Activated CD4-positive, alpha-beta T cell treated with anti-CD3 and anti-CD28 coated beads, Interleukin-2, amount 50 U/mL, for 16 hours (primary cell): ENCODE data around the gene IL17RC.
"Not testable (repeated sequence)": the region's sequence is repeated elsewhere in the genome, so short reads cannot be mapped to it uniquely, and the experiment has no call there.

Source experiments
- DNase-seq: peaks from one replicate; pipeline ENCODE4 v3.0.0-alpha.2; 2020

The IL17RC gene

DNA sequence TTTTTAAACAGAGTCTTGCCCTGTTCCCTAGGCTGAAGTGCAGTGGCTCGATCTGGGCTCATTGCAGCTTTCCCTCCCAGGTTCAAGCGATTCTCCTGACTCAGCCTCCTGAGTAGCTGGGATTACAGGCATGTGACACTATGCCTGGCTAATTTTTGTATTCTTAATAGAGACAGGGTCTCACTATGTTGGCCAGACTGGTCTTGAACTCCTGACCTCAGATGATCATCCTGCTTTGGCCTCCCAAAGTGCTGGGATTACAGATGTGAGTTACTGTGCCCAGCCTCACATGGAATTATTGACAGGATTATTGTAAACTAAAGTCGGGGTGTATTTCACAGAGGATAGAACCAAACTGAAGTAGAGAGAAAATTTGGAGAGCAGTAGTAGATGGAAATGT is 21.2 kb upstream of the IL17RC start:
- DNase-seq: not testable (repeated sequence)

- not testable (repeated sequence) for DNase-seq
These were observed 20.0 kb upstream of the IL17RC start for GRCh38 chr3:9896755-9897407.

DNA sequence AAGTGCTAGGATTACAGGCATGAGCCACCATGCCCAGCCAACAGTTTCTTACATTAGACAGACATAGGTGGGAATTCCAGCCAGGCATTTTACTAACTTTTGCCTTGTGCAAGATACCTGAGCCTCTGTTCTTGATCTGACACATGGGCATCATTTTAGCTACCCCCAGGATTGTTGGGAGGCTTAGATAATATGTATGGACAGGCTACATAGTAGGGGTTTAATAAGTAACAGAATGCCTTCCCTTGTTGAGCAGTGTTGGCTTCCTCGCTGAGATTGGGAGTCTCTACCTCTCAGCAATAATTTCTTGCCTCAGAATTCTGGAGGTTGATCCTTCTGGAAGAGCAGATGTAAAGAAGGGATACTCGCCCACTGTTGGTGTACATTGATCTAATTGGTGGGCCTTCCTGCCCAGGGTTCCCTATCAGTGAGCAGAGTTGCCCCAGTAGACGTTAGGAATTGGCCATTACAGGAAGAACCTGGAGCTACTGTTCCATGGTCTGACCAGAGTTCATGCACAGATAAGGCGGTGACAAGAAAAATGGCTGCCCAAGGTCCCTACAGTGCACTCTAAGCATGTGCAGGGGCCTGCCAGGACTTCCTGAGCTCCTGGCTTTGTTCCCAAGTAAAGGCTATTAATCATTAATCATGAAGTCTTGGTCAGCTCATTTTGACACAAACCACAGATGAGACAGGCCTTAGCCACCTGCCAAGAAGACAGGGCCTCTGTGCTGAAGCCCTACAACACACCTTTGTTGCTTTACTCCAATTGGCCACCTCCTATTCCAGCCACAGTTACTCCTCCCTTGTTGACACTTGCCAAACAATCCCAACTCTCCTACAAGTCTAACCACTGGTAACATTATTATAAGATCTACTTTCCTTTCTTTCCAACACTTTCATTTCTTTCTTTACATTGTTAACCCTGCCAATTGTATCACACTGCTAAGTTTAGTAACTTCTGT is 19.2 kb upstream of the IL17RC start:
- DNase-seq: no peak

- DNase-seq: no peak
These were observed 18.2 kb upstream of the IL17RC start for GRCh38 chr3:9898467-9899241.

DNA sequence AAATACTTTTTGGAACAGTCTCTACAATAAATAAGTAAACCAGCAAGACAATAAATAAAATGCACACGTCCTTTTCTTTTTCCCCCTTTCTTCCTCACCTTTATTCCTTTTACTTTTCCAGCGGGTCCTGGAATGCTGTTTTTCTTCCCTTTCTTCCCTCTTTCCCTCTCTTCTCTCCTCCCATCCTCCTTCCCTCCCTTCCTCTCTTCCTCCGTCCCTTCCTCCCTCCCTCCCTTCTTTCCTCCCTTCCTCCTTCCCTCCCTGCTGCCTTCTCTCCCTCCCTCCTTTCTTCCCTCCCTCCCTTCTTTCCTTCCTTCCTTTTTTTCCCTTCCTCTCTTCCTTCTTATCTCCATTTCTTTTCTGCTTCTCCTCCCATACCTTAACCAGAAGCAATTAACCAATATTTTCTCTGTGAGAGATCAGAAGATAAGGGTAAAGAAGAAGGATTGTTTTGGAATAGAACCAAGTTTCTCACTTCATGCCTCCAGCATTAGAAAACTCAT is 17.6 kb upstream of the IL17RC start:
- DNase-seq: no peak

- DNase-seq: not testable (repeated sequence)
These were observed 15.9 kb upstream of the IL17RC start for GRCh38 chr3:9900965-9901415.

DNA sequence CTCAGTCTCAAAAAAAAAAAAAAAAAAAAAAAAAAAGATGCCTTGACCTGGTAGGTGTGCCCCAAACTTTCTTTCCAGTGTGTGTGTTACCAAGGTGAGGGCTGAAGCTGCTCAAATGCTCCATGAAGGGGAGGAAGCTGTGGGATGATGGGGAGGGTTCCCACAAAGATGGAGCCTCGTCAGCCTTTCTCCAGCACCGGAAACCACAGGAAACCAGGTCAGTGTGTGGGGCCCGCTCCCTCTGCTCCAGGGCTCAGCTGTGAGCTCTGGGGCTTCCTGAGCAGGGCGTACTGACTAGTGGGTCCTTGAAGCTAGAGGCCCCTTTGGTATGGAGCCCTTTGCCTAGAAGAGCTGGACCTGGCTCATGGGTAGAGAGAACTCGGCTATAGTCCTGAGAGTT is 14.9 kb upstream of the IL17RC start:
- DNase-seq: peak; percentile 62

DNA sequence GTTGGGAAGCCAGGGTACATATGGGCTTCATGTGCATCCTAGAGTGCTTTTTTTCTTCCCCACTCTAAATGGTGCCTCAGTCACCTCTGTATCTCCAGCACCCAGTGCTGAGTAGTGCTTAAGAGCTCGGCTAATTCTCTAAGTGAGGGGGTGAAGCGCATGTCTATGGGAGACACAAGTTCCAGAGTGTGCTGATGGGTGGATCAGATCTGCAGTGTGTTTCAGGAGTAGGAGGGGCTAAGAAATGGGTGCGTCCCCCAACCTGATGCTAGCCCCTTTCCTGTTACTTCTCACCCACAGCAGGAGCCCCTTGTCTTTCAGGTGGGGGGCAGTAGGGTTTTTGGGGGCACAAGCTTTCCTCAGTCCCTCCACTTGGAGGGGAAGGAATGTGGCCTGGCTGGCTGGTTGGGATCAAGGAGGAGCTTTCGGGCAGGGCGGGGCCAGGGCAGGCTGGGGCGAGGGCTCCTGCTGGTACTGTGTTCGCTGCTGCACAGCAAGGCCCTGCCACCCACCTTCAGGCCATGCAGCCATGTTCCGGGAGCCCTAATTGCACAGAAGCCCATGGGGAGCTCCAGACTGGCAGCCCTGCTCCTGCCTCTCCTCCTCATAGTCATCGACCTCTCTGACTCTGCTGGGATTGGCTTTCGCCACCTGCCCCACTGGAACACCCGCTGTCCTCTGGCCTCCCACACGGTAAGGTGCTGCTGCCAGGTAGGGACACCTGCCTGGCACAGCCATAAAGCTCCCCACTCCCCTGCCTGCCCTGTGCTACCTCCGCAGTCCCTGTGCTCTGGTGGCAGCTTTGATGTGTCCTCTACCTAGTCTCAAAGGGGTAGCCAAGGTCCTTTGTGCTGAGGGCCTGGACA is 14.3 kb upstream of the IL17RC start, which contains the start of gene IL17RE:
IL17RE (plus strand) TSS at position 477 of the 866 bp plus-strand sequence; CDS start at position 562, 85 bp downstream.
- no peak for DNase-seq

DNA sequence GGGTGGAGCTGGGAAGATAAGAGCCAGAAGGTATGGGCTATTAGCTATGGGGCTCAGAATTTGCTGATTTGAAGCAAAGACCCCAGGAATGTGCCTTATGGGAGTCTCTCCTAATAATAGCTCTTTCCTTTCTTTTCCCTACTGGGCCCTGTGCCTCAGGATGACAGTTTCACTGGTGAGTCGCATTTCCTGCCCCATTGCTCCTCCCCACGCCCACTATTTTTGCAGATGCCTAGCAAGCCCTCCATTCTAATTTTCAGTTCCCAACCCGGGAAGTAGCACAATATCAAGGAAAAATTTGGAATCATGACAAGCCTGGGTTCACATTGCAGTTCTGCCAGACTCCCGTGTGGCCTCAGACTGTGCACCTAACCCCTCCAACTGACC is 13.7 kb upstream of the IL17RC start:
- no peak for DNase-seq

GRCh38 chr3:9903904-9904303 is 13.0 kb upstream of the IL17RC start:
- DNase-seq: no peak

DNA sequence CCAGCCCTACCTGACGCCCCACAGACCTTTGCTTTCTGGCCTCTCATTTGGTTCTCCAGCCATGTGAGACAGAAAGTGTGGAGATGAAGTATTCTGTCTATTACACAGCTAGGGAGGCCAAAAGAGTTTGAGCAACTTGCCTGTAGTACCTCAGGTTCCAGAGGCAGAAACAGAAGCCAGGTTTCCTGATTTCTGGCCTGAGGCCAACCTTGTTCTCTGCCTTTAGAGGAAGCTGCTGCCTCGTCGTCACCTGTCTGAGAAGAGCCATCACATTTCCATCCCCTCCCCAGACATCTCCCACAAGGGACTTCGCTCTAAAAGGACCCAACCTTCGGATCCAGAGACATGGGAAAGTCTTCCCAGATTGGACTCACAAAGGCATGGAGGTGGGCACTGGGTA is 10.4 kb upstream of the IL17RC start:
- DNase-seq: no peak

DNA sequence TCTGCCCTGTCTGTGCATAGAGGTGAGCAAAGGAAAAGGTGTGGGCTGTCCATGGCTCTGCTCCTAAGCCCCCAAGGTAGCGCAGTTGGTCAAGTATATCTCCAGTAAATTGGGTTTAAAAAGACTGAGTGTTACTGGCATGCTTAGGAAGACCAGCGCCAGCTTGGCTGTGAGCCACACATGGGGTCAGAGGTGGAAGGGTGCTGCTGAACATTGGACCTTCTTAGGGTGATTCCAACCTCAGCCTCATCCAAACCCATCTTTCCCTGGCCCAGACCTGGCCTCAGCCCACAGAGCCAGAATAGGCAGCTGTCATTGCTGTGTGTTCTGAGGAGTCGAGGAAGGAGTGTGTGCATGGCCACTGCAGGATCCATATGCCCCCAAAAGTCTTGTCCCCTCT is 8.6 kb upstream of the IL17RC start:
- no peak for DNase-seq

- DNase-seq: no peak
These were observed 7.5 kb upstream of the IL17RC start for GRCh38 chr3:9909221-9910013.

DNA sequence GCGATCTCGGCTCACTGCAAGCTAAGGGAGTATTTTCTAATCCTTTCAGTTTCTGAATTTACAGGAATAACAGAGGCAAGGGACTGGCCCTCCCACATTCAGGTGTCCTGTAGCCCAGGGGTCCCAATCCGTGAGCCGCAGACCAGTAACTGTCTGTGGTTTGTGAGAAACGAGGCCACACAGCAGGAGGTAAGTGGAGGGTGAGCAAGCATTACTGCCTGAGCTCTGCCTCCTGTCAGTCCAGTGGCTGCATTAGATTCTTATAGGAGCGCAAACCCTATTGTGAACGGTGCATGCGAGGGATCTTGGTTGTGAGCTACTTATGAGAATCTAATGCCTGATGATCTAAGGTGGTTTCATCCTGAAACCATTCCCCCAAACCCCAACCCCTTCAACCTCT is 5.0 kb upstream of the IL17RC start:
- no peak for DNase-seq

DNA sequence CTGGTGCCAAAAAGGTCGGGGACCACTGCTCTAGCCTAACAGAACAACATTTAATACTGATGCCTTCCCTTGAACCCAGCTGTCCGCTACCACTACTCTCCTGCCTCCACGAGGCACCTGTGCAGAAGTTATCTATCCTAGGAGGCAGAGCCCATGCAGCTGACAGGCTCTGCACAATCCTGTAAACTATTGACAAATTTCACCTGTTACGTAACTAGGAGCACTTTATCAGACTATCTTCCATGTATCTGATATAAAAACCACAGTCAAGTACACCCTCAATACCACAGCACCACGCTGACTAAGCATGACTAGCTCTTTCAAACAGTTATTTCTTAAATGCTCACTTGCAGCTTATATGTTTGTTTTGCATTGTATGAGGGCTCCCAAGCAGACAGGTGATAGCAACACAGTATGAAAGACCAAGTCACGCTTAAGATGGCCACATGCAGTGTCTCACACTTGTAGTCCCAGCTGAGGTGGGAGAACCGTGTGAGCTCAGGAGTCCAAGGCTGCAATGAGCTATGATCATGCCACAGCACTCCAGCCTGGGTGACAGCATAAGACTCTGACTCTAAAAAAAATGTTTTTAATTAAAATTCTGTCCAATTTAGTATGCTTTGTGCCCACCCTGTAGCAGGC is 4.5 kb upstream of the IL17RC start:
- no peak for DNase-seq

- no peak for DNase-seq
These were observed 3.3 kb upstream of the IL17RC start for GRCh38 chr3:9913601-9914000.

GRCh38 chr3:9914011-9914410 is 2.9 kb upstream of the IL17RC start:
- DNase-seq: no peak

DNA sequence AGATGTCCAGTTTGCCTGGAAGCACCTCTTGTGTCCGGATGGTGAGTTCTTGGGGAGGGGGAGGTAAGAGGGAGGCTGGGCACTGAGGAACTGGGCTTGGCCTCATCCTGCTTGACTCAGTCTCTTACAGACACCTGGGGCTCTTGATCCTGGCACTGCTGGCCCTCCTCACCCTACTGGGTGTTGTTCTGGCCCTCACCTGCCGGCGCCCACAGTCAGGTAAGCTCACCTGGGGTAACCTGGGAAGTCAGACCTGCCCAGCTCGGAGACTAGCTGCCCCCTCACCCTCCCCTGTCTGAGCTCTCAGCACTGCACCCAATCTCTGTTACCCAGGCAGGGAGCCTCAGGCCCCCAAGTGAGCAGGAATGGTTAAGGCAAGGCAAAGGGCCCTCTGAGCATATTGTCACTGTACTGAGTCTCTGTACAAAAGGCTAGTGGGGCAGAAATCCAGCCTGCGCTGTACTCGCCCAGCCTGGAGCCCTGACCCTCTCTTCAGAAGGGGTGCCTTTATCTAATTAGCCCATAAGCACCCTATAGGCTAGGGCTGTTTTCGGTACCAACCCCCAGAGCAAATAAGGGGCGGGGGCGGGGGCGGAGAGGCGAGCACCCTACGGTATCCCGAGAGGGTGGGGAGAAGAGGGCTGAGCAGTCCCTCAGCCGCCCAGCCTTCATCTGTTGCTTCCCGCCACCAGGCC is 2.2 kb upstream of the IL17RC start:
- no peak for DNase-seq

GRCh38 chr3:9915254-9916141 is 1.4 kb upstream of the IL17RC start:
- no peak for DNase-seq
